Measurements from ENCODE around the gene NUAK2.

- TF ChIP-seq EZH2 (IDR thresholded peaks at IDR 0.05; ENCODE audit: insufficient read depth, poor library complexity, severe bottlenecking) (no peak), EZH2phosphoT487 (IDR thresholded peaks at IDR 0.05; ENCODE audit: insufficient read depth, low read depth) (no peak)
Observed at GRCh38 chr1:205317311-205317917, 4.1 kb downstream of the NUAK2 start.

Measured in GM23248 (cell line).